OCI-LY1 (cell line): ENCODE measurements around the gene SLC29A3.

Experiments used
- H2AFZ ChIP-seq: fragments of 200-600 bp; sonication (generic), shearing (Covaris generic); 2 replicates; pipeline ENCODE4 v1.6.0; 2014; ENCODE audit warnings: antibody characterized with exemption, mild to moderate bottlenecking, low read length
- H3F3A ChIP-seq: fragments of 200-600 bp; sonication (generic), shearing (Covaris generic); 2 replicates; pipeline ENCODE4 v1.6.0; 2014; ENCODE audit warnings: mild to moderate bottlenecking, antibody characterized with exemption, low read length, moderate library complexity; ENCODE audit not compliant: insufficient read depth
- H3K27ac ChIP-seq: fragments of 200-600 bp; sonication (generic); 2 replicates; pipeline ENCODE4 v1.5.1; 2014; ENCODE audit warnings: low read length, mixed run types, mild to moderate bottlenecking, low read depth; ENCODE audit not compliant: poor library complexity, severe bottlenecking
- H3K27me3 ChIP-seq: fragments of 200-600 bp; sonication (generic); 2 replicates; pipeline ENCODE4 v1.6.0; 2014; ENCODE audit warnings: antibody characterized with exemption, mild to moderate bottlenecking, low read length, moderate library complexity; ENCODE audit not compliant: insufficient read depth
- H3K36me3 ChIP-seq: fragments of 200-600 bp; sonication (generic); 2 replicates; pipeline ENCODE4 v1.6.1; 2014; ENCODE audit warnings: mild to moderate bottlenecking, antibody characterized with exemption, low read length, moderate library complexity, mixed read lengths; ENCODE audit not compliant: insufficient read depth
- H3K4me1 ChIP-seq: fragments of 200-600 bp; sonication (generic); 2 replicates; pipeline ENCODE4 v1.5.1; 2014; ENCODE audit warnings: mild to moderate bottlenecking, low read length, moderate library complexity; ENCODE audit not compliant: insufficient read depth, severe bottlenecking
- H3K4me2 ChIP-seq: fragments of 200-600 bp; sonication (generic), shearing (Covaris generic); 2 replicates; pipeline ENCODE4 v1.6.1; 2014; ENCODE audit warnings: low read length
- H3K4me3 ChIP-seq: fragments of 200-600 bp; sonication (generic); 2 replicates; pipeline ENCODE4 v1.5.1; 2014; ENCODE audit warnings: low read length, low read depth, mild to moderate bottlenecking, mixed read lengths; ENCODE audit not compliant: poor library complexity, severe bottlenecking
- H3K79me2 ChIP-seq: fragments of 200-600 bp; shearing (Covaris generic); 2 replicates; pipeline ENCODE4 v1.6.1; 2016; ENCODE audit warnings: mixed run types, low read length, mixed read lengths; ENCODE audit not compliant: insufficient read depth
- H3K9ac ChIP-seq: fragments of 200-600 bp; sonication (generic), shearing (Covaris generic); 2 replicates; pipeline ENCODE4 v1.6.1; 2014; ENCODE audit warnings: mild to moderate bottlenecking, low read length, mixed read lengths
- H3K9me2 ChIP-seq: fragments of 200-600 bp; sonication (generic), shearing (Covaris generic); 2 replicates; pipeline ENCODE4 v1.6.1; 2014; ENCODE audit warnings: low read depth, mild to moderate bottlenecking, low read length, mixed read lengths
- H3K9me3 ChIP-seq: fragments of 200-600 bp; shearing (Covaris generic); 2 replicates; pipeline ENCODE4 v1.6.1; 2014; ENCODE audit warnings: low read length, mixed read lengths
- H4K20me1 ChIP-seq: fragments of 200-600 bp; sonication (generic), shearing (Covaris generic); 2 replicates; pipeline ENCODE4 v1.6.0; 2016; ENCODE audit warnings: mild to moderate bottlenecking, low read length; ENCODE audit not compliant: insufficient read depth
- EZH2 ChIP-seq: fragments of 200-600 bp; sonication (generic), shearing (Covaris generic); IDR thresholded peaks from 2 replicates; pipeline ENCODE4 v1.8.0; 2017; ENCODE audit warnings: borderline replicate concordance, mixed run types, mild to moderate bottlenecking, antibody characterized with exemption, low read length, moderate library complexity, mixed read lengths
- TF ChIP-seq, protein P1 (sequence below): fragments of 200-600 bp; sonication (generic), shearing (Covaris generic); IDR thresholded peaks from 2 replicates; pipeline ENCODE4 v1.5.1; 2017; ENCODE audit warnings: mild to moderate bottlenecking, antibody characterized with exemption, low read length, moderate library complexity, mixed read lengths

SLC29A3 gene

DNA sequence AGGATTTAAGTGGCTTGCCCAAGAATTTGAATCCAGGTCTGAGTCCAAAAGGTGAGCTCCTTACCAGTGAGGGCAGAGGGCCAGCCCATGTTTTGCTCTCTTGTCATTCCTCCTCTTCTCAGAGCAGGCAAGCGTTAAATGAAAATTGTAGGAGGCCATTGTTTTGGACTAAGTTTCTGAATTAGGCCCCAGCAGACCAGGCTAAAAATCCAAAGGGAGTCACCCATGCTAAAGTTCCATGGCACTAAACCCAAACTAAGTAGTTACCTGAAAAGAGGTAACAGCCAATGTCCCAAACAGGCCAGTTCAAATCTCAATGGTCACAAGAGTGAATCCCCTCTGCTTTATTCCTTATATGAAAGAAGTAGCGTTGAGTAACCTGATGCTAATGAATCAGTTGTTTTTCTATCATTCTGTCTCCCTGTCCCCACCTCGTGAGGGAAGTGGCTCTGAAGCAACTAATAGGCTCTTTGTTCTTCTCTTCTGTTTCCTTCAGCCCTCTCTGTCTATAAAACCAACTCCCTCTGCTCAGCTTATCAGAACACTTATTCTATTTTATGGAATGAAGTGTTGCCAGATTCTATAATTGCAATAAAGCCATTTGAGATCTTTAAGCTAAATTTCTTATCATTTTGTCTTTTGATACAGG, 60.2 kb downstream of the SLC29A3 start:
- H2AFZ ChIP-seq = no peak overlapping the region
- no peaks in the 10 kb centered on the region for H3K9me2 ChIP-seq
- H3K9ac ChIP-seq = no peak overlapping the region

GRCh38 chr10:71380841-71381240, 61.8 kb downstream of the SLC29A3 start:
- Histone ChIP-seq H3K27ac (no peak overlapping the region), H3F3A (no peaks in the 10 kb centered on the region), H2AFZ (no peak overlapping the region), H3K9me3 (no peaks in the 10 kb centered on the region), H3K27me3 (0 out of 2 replicates have a peak, but pooled peaks cover 4% of the 10 kb centered on the region), H3K36me3 (no peaks in the 10 kb centered on the region), H3K9ac (no peak overlapping the region), H3K4me2 (no peak overlapping the region), H3K4me1 (peaks cover 14% of the 10 kb centered on the region), H3K79me2 (no peaks in the 10 kb centered on the region), H4K20me1 (no peaks in the 10 kb centered on the region), H3K9me2 (no peaks in the 10 kb centered on the region), H3K4me3 (no peak overlapping the region)
- TF ChIP-seq EZH2 = no peak
- TF ChIP-seq, protein P1, sequence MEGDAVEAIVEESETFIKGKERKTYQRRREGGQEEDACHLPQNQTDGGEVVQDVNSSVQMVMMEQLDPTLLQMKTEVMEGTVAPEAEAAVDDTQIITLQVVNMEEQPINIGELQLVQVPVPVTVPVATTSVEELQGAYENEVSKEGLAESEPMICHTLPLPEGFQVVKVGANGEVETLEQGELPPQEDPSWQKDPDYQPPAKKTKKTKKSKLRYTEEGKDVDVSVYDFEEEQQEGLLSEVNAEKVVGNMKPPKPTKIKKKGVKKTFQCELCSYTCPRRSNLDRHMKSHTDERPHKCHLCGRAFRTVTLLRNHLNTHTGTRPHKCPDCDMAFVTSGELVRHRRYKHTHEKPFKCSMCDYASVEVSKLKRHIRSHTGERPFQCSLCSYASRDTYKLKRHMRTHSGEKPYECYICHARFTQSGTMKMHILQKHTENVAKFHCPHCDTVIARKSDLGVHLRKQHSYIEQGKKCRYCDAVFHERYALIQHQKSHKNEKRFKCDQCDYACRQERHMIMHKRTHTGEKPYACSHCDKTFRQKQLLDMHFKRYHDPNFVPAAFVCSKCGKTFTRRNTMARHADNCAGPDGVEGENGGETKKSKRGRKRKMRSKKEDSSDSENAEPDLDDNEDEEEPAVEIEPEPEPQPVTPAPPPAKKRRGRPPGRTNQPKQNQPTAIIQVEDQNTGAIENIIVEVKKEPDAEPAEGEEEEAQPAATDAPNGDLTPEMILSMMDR = no peak

More for the DNA sequence above, 60.2 kb downstream of the SLC29A3 start:
- Histone ChIP-seq H3K27me3 (0 out of 2 replicates have a peak, but pooled peaks cover 4% of the 10 kb centered on the region), H3K79me2 (no peaks in the 10 kb centered on the region), H3K36me3 (no peaks in the 10 kb centered on the region), H3K4me1 (peaks cover 14% of the 10 kb centered on the region), H3F3A (no peaks in the 10 kb centered on the region), H3K9me3 (no peaks in the 10 kb centered on the region), H4K20me1 (no peaks in the 10 kb centered on the region), H3K4me2 (no peak overlapping the region), H3K27ac (no peak overlapping the region), H3K4me3 (no peak overlapping the region)
- TF ChIP-seq, protein P1 = no peak
- TF ChIP-seq EZH2 = no peak

GRCh38 chr10:71381611-71382010, 62.6 kb downstream of the SLC29A3 start:
- Histone ChIP-seq H3K4me3 (no peak overlapping the region), H3K27me3 (0 out of 2 replicates have a peak, but pooled peaks cover 6% of the 10 kb centered on the region), H3K27ac (no peak overlapping the region), H3K36me3 (no peaks in the 10 kb centered on the region), H2AFZ (no peak overlapping the region), H3F3A (no peaks in the 10 kb centered on the region), H3K9ac (no peak overlapping the region), H3K9me3 (no peaks in the 10 kb centered on the region), H4K20me1 (no peaks in the 10 kb centered on the region), H3K4me1 (peaks cover 8% of the 10 kb centered on the region), H3K79me2 (no peaks in the 10 kb centered on the region), H3K4me2 (no peak overlapping the region), H3K9me2 (no peaks in the 10 kb centered on the region)
- TF ChIP-seq, protein P1 = no peak
- TF ChIP-seq EZH2 = no peak
